Stomach (tissue), 4 donors: ENCODE results near the gene HECTD4.

Source experiments
- CTCF ChIP-seq, 7 experiments: fragments of 450-650 bp in 4 of 7; fragments of 200-600 bp in 3 of 7; sonication (generic) in 3 of 7; IDR thresholded peaks; one replicate each; pipeline ENCODE4 v1.5.1; 2016 to 2019; ENCODE audit warnings: antibody characterized with exemption in 7 of 7, control low read depth in 2 of 7, mild to moderate bottlenecking in 1 of 7
- POLR2A ChIP-seq, 4 donors: fragments of 450-650 bp; IDR thresholded peaks; one replicate each; pipeline ENCODE4 v1.6.1; 2016; ENCODE audit warnings: antibody characterized with exemption in 4 of 4, control low read depth in 2 of 4, mild to moderate bottlenecking in 1 of 4, moderate library complexity in 1 of 4
- POLR2AphosphoS5 ChIP-seq, 3 donors: sonication (generic); formaldehyde crosslinking; IDR thresholded peaks; one replicate each; pipeline ENCODE4 v1.6.1; 2016; ENCODE audit warnings: antibody characterized with exemption in 3 of 3

- TF ChIP-seq CTCF (IDR thresholded peaks at IDR 0.05) = no peak
- TF ChIP-seq POLR2A (IDR thresholded peaks at IDR 0.05) = no peak
- no peak for TF ChIP-seq POLR2AphosphoS5 (IDR thresholded peaks at IDR 0.05)
Observed at GRCh38 chr12:112346194-112346593, 36.0 kb downstream of the HECTD4 start.
